Esophagus muscularis mucosa (tissue), 4 donors: Measurements from ENCODE around the gene CISH. TPM values are rescaled to one million over a fixed set of nuclear protein-coding genes. Genes with fewer than 3 reads are reported as not detected.

Source experiments
- DNase-seq: peaks from one replicate; pipeline ENCODE4 v3.0.0-alpha.2; 2017; ENCODE audit errors: extremely low spot score
- H3K27ac ChIP-seq, 4 donors: fragments of 200-600 bp; sonication (generic); replicated peaks in 1 of 4; 1 replicate in 3 of 4; 2 replicates in 1 of 4; pipeline ENCODE4 v1.5.1; 2016 to 2019; ENCODE audit warnings: mild to moderate bottlenecking in 1 of 4
- H3K27me3 ChIP-seq, 4 donors: fragments of 200-600 bp; sonication (generic); one replicate each; pipeline versions ENCODE4 v1.5.1 to v1.6.0; 2016 to 2019
- H3K36me3 ChIP-seq, 4 donors: fragments of 200-600 bp; sonication (generic); one replicate each; pipeline ENCODE4 v1.5.1; 2016 to 2019
- H3K4me1 ChIP-seq, 4 donors: fragments of 200-600 bp; sonication (generic); one replicate each; pipeline ENCODE4 v1.5.1; 2016 to 2019
- H3K4me3 ChIP-seq, 4 donors: fragments of 200-600 bp; sonication (generic); 1 replicate in 2 of 4; 2 replicates in 2 of 4; pipeline ENCODE4 v1.5.1; 2016 to 2019; ENCODE audit warnings: mild to moderate bottlenecking in 4 of 4, moderate library complexity in 1 of 4
- H3K9me3 ChIP-seq, 4 donors: fragments of 200-600 bp; sonication (generic); 1 replicate in 3 of 4; 2 replicates in 1 of 4; pipeline ENCODE4 v1.5.1; 2016 to 2019
- CTCF ChIP-seq, 3 experiments: fragments of 200-600 bp in 2 of 3; fragments of 450-650 bp in 1 of 3; sonication (generic) in 2 of 3; IDR thresholded peaks; one replicate each; pipeline ENCODE4 v1.5.1; 2017 to 2019; ENCODE audit warnings: antibody characterized with exemption in 3 of 3, mild to moderate bottlenecking in 2 of 3, moderate library complexity in 1 of 3
- EP300 ChIP-seq: sonication (generic); formaldehyde crosslinking; IDR thresholded peaks from one replicate; pipeline ENCODE4 v1.6.1; 2017; ENCODE audit warnings: antibody characterized with exemption
- POLR2A ChIP-seq: fragments of 450-650 bp; IDR thresholded peaks from one replicate; pipeline ENCODE4 v1.6.1; 2017; ENCODE audit warnings: antibody characterized with exemption, moderate library complexity, mild to moderate bottlenecking, low read depth
- POLR2AphosphoS5 ChIP-seq, 2 donors: sonication (generic); formaldehyde crosslinking; IDR thresholded peaks; one replicate each; pipeline ENCODE4 v1.6.1; 2017; ENCODE audit warnings: antibody characterized with exemption in 2 of 2
- WGBS: methylation state at CpG from one replicate; pipeline ENCODE4 v1.1.5; 2018; 5-methylcytosine and 5-hydroxymethylcytosine counted together
- intact Hi-C: fragments of 100-400 bp; cut with DNase I; formaldehyde crosslinking; loops from one replicate; pipeline ENCODE4 v1.15.1; 2023
- total RNA-seq, 4 donors: library from RNA; depleted of rRNA; stranded (reverse); fragments of >200 nt; gene quantifications; one replicate each; pipeline versions ENCODE4 v1.1.0 to v1.2.1, GENCODE V29; 2016

The CISH gene
- total RNA-seq, 4 donors from 2014 or later: 1.7 to 26.7 (median 4.4) TPM

- intact Hi-C loops: no loop called here
- H3K27ac ChIP-seq: no peak overlapping the region
Observed at GRCh38 chr3:50639055-50639494, 27.5 kb upstream of the CISH start.

GRCh38 chr3:50637945-50638344 lies 26.4 kb upstream of the CISH start:
- no peak for DNase-seq
- 67% methylated on average over 3 of the region's 3 CpGs for WGBS
- TF ChIP-seq POLR2AphosphoS5 (IDR thresholded peaks at IDR 0.05): no peak
- TF ChIP-seq CTCF (IDR thresholded peaks at IDR 0.05): no peak
- TF ChIP-seq EP300: no peak
- no peak for TF ChIP-seq POLR2A
- peaks cover 7 to 35% (median 24%) of the 10 kb centered on the region in 4 donors for H3K36me3 ChIP-seq
- H3K27ac ChIP-seq: no peak overlapping the region
- H3K27me3 ChIP-seq: no peaks in the 10 kb centered on the region
- intact Hi-C loops: no loop called here
- H3K9me3 ChIP-seq: no peaks in the 10 kb centered on the region
- peaks cover 0 to 30% (median 15%) of the 10 kb centered on the region in 4 donors for H3K4me1 ChIP-seq
- no peak overlapping the region for H3K4me3 ChIP-seq

More at GRCh38 chr3:50639055-50639494, 27.5 kb upstream of the CISH start:
- Histone ChIP-seq H3K4me3 (no peak overlapping the region), H3K27me3 (no peaks in the 10 kb centered on the region), H3K9me3 (no peaks in the 10 kb centered on the region), H3K4me1 (peaks cover under 1 to 37% (median 12%) of the 10 kb centered on the region in 4 donors), H3K36me3 (peaks cover 7 to 46% (median 34%) of the 10 kb centered on the region in 4 donors)
- no peak for DNase-seq
- WGBS: 80% methylated on average over 3 of the region's 6 CpGs
- TF ChIP-seq POLR2AphosphoS5 (IDR thresholded peaks at IDR 0.05) (no peak), CTCF (IDR thresholded peaks at IDR 0.05) (no peak), EP300 (no peak), POLR2A (no peak)

- Histone ChIP-seq H3K27ac (no peak overlapping the region), H3K4me1 (peaks cover 0 to 37% (median 19%) of the 10 kb centered on the region in 4 donors), H3K9me3 (no peaks in the 10 kb centered on the region), H3K27me3 (no peaks in the 10 kb centered on the region), H3K36me3 (peaks cover 7 to 25% (median 16%) of the 10 kb centered on the region in 4 donors), H3K4me3 (no peak overlapping the region)
- WGBS: 94% methylated on average over 4 of the region's 4 CpGs
- DNase-seq: no peak
- no peak for TF ChIP-seq CTCF (IDR thresholded peaks at IDR 0.05)
- no peak for TF ChIP-seq POLR2A
- TF ChIP-seq POLR2AphosphoS5 (IDR thresholded peaks at IDR 0.05): no peak
- TF ChIP-seq EP300: no peak
- intact Hi-C loops: no loop called here
Observed at GRCh38 chr3:50637011-50637410, 25.4 kb upstream of the CISH start.

- peaks cover 0 to 46% (median 21%) of the 10 kb centered on the region in 4 donors for H3K4me1 ChIP-seq
- no peaks in the 10 kb centered on the region for H3K27me3 ChIP-seq
- no peaks in the 10 kb centered on the region for H3K9me3 ChIP-seq
- H3K4me3 ChIP-seq: no peak overlapping the region
- TF ChIP-seq EP300 (no peak), POLR2A (no peak), CTCF (IDR thresholded peaks at IDR 0.05) (no peak)
- no peak for DNase-seq
- peaks cover 0 to 6% (median under 1%) of the 10 kb centered on the region in 4 donors for H3K36me3 ChIP-seq
- H3K27ac ChIP-seq: no peak overlapping the region
- intact Hi-C loops: no loop called here
Observed at GRCh38 chr3:50635066-50635465, 23.5 kb upstream of the CISH start.

- no peak overlapping the region for H3K4me3 ChIP-seq
- no peaks in the 10 kb centered on the region for H3K36me3 ChIP-seq
- 81% methylated on average over 5 of the region's 5 CpGs for WGBS
- no peak overlapping the region for H3K27ac ChIP-seq
- intact Hi-C loops: no loop called here
- H3K27me3 ChIP-seq: no peaks in the 10 kb centered on the region
- peaks cover 0 to 48% (median 21%) of the 10 kb centered on the region in 4 donors for H3K4me1 ChIP-seq
- H3K9me3 ChIP-seq: no peaks in the 10 kb centered on the region
- TF ChIP-seq CTCF (IDR thresholded peaks at IDR 0.05) (no peak), EP300 (no peak), POLR2A (no peak)
- DNase-seq: no peak
Observed at GRCh38 chr3:50633230-50633790, 21.7 kb upstream of the CISH start.
